ENCODE data around the gene CCL28.

The CCL28 gene

DNA sequence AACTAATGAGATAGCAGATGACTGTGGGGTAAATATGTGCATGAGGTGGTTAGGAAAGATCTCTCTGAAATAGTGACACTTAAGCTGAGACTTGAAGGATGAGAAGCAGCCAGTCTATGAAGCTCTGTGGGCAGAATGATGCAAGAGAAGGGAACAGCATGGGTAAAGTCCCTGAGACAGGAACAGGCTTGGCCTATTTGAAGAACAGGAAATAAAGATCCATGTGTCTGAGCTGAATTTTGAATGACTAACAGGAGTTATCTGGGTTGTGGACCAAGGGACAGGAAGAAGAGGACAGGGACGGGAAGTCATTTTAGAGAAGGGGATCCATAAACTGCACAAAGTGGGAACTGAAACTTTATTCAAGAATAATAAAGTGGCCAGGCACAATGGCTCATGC lies 73.3 kb downstream of the CCL28 start:
- Histone ChIP-seq H3K27ac (no peak overlapping the region), H3K4me3 (no peak overlapping the region), H3K4me1 (no peaks in the 10 kb centered on the region), H4K20me1 (no peaks in the 10 kb centered on the region), H3K27me3 (no peaks in the 10 kb centered on the region), H3K36me3 (no peaks in the 10 kb centered on the region), H3K9ac (no peak overlapping the region), H3K4me2 (no peak overlapping the region), H3K9me3 (peaks cover 49% of the 10 kb centered on the region)
- TF ChIP-seq Cebpa-rat (IDR thresholded peaks at IDR 0.05) = no peak

DNA sequence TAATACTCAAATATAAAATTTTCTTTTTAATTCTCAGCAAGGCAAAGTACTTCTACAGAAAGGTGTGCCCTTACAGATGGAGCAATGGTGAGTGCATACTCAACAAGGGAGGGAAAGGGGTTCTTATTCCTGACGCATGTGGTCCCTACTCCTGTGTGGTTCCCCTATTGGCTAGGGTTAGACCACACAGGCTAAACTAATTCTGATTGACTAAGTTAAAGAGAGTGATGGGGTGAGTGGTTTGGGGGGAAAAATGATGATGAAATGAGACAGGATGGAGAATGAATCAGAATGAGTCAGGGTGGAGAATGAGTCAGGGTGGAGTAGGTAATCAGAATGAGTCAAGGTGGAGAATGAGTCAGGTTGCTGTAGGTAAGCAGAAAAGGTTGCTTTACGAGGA lies 76.0 kb downstream of the CCL28 start:
- no peak for TF ChIP-seq Cebpa-rat (IDR thresholded peaks at IDR 0.05)
- Histone ChIP-seq H3K36me3 (no peaks in the 10 kb centered on the region), H3K4me3 (no peak overlapping the region), H3K27me3 (no peaks in the 10 kb centered on the region), H4K20me1 (no peaks in the 10 kb centered on the region), H3K4me1 (no peaks in the 10 kb centered on the region), H3K4me2 (no peak overlapping the region), H3K9ac (no peak overlapping the region), H3K27ac (no peak overlapping the region), H3K9me3 (peaks cover 51% of the 10 kb centered on the region)

- Histone ChIP-seq H3K27ac (no peak overlapping the region), H3K27me3 (no peaks in the 10 kb centered on the region), H3K4me3 (no peak overlapping the region), H3K36me3 (no peaks in the 10 kb centered on the region), H3K4me2 (no peak overlapping the region), H4K20me1 (no peaks in the 10 kb centered on the region), H3K9me3 (peaks cover 47% of the 10 kb centered on the region), H3K4me1 (no peaks in the 10 kb centered on the region), H3K9ac (no peak overlapping the region)
- no peak for TF ChIP-seq Cebpa-rat (IDR thresholded peaks at IDR 0.05)
Measured at GRCh38 chr5:43335681-43336080, 76.5 kb downstream of the CCL28 start.

DNA sequence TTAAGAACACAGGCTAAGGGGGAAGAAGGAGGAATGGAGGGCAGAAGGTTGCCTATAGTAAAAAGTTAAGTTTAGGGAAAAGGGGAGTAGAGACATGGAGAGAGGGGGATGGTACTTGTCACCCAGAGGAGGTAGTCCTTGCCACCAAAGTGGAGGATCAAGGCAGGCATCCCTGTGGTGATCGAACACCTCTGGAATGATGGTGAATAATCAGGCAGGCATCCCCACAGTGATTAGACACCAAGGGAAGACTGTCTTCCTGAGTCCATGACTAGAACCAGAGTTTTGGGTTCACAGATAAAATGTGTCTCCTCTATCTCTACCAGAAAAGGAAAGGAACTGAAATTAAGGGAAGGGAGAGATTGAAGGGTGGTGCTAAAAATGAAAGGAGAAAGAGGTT lies 79.8 kb downstream of the CCL28 start:
- H3K4me1 ChIP-seq = no peaks in the 10 kb centered on the region
- peaks cover 39% of the 10 kb centered on the region for H3K9me3 ChIP-seq
- no peaks in the 10 kb centered on the region for H3K27me3 ChIP-seq
- no peaks in the 10 kb centered on the region for H3K36me3 ChIP-seq
- H4K20me1 ChIP-seq = no peaks in the 10 kb centered on the region
- H3K4me2 ChIP-seq = no peak overlapping the region
- no peak overlapping the region for H3K9ac ChIP-seq
- H3K27ac ChIP-seq = no peak overlapping the region
- no peak overlapping the region for H3K4me3 ChIP-seq
- no peak for TF ChIP-seq Cebpa-rat (IDR thresholded peaks at IDR 0.05)
